Glutamatergic neuron (in vitro differentiated cells): Measurements from ENCODE around the gene CHST15. TPM values are rescaled to one million over a fixed set of nuclear protein-coding genes. Genes with fewer than 3 reads are reported as not detected.

ENCODE experiments used
- DNase-seq: peaks from one replicate; pipeline ENCODE4 v3.0.0; 2022
- H3K27ac Mint-ChIP-seq: one replicate; pipeline ENCODE4 v1.8.0; 2020; ENCODE audit warnings: mild to moderate bottlenecking, mixed read lengths, inconsistent platforms; ENCODE audit not compliant: unreplicated experiment
- H3K27me3 Mint-ChIP-seq: one replicate; pipeline ENCODE4 v1.8.0; 2020; ENCODE audit warnings: mild to moderate bottlenecking, moderate library complexity, mixed read lengths, inconsistent platforms; ENCODE audit not compliant: unreplicated experiment
- H3K36me3 Mint-ChIP-seq: one replicate; pipeline ENCODE4 v1.8.0; 2020; ENCODE audit warnings: mild to moderate bottlenecking, mixed read lengths, inconsistent platforms; ENCODE audit not compliant: unreplicated experiment
- H3K4me1 Mint-ChIP-seq: one replicate; pipeline ENCODE4 v1.8.0; 2020; ENCODE audit warnings: mild to moderate bottlenecking, low read depth, mixed read lengths, inconsistent platforms; ENCODE audit not compliant: unreplicated experiment
- H3K4me3 Mint-ChIP-seq: one replicate; pipeline ENCODE4 v1.8.0; 2020; ENCODE audit warnings: mild to moderate bottlenecking, mixed read lengths, inconsistent platforms; ENCODE audit not compliant: unreplicated experiment
- H3K9me3 Mint-ChIP-seq: one replicate; pipeline ENCODE4 v1.8.0; 2020; ENCODE audit warnings: mild to moderate bottlenecking, moderate library complexity, mixed read lengths, inconsistent platforms; ENCODE audit not compliant: unreplicated experiment
- total RNA-seq: library from RNA; stranded (reverse); fragmentation: NEBNext Ultra II Directional; extraction: Animal tissue kit (Norgen Biotek cat#: 25700); gene quantifications from one replicate; pipeline ENCODE4 v1.2.1, GENCODE V29; 2021; ENCODE audit not compliant: unreplicated experiment
- TF ChIP-seq, protein P1 (sequence below): fragments of 200-600 bp; sonication (generic); IDR thresholded peaks from one replicate; pipeline ENCODE4 v1.5.0; 2021; ENCODE audit not compliant: partially characterized antibody, unreplicated experiment

CHST15 gene
- total RNA-seq, 1 donor from 2014 or later: 2.4 TPM

DNA sequence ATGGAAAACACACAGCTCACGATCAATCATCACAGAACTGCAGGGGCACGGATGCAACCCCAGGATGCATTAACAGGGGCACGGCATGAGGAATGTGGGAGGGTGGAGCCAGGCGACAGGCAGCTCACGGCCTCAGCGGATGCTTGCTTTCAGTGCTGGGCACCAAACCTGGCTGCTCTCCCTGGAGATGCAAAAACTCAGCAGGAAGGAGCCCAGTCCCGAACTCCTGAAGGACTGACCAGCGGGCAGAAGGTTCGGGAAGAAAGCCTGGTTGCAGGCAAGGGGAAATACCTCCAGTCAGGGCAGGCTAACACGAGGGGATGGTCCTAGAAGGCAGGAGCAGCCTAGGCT, 66.8 kb downstream of the CHST15 start:
- DNase-seq: no peak
- TF ChIP-seq, protein P1, sequence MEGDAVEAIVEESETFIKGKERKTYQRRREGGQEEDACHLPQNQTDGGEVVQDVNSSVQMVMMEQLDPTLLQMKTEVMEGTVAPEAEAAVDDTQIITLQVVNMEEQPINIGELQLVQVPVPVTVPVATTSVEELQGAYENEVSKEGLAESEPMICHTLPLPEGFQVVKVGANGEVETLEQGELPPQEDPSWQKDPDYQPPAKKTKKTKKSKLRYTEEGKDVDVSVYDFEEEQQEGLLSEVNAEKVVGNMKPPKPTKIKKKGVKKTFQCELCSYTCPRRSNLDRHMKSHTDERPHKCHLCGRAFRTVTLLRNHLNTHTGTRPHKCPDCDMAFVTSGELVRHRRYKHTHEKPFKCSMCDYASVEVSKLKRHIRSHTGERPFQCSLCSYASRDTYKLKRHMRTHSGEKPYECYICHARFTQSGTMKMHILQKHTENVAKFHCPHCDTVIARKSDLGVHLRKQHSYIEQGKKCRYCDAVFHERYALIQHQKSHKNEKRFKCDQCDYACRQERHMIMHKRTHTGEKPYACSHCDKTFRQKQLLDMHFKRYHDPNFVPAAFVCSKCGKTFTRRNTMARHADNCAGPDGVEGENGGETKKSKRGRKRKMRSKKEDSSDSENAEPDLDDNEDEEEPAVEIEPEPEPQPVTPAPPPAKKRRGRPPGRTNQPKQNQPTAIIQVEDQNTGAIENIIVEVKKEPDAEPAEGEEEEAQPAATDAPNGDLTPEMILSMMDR: no peak

DNA sequence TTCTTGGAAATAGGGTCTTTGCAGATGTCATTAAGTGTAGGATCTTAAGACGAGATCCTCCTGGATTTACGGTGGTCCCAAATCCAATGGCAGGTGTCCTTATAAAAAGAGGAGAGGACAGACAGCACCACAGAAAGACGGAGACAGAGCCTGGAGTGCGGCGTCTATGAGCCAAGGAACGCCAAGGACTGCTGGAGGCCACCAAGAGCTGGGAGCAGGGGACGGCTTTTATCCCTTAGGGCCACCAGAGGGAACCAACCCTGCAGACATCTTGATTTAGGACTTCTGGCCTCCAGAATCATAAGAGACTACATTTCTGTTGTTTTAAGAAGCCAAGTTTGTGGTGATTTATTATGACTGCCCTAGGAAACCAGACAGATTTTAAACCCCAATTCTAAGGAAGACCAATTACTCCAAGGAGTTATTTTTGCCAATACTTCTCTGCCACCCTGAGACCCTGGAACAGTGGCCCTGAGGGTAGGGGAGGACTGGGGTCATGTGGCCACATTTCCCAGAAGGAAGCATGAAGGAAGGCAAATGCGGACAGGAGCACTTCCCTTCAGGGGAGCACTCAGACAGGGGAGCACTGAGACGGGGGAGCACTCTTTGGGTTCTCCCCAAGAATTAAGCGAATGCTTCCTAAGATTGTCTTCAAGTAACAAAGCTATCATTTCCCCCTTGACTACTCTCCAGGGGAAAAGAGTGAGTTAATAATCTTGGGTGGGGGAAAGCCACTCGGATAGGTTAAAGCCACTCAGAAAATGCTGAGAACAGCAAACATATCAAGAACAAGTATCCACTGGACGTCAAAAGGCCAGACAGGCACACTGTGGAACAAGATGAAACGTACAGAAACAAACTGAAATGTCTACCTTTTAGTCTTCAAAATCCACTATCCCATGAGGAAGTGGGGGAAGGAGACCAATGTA, 67.5 kb downstream of the CHST15 start:
- no peak overlapping the region for H3K4me3 Mint-ChIP-seq
- peaks cover 2% of the 10 kb centered on the region for H3K27me3 Mint-ChIP-seq
- no peak for DNase-seq
- TF ChIP-seq, protein P1: no peak
- peaks cover 1% of the 10 kb centered on the region for H3K9me3 Mint-ChIP-seq
- peaks cover 4% of the 10 kb centered on the region for H3K36me3 Mint-ChIP-seq
- no peak overlapping the region for H3K27ac Mint-ChIP-seq
- H3K4me1 Mint-ChIP-seq: peaks cover 14% of the 10 kb centered on the region

More for the DNA sequence above, 66.8 kb downstream of the CHST15 start:
- peaks cover 2% of the 10 kb centered on the region for H3K27me3 Mint-ChIP-seq
- H3K4me3 Mint-ChIP-seq: no peak overlapping the region
- H3K9me3 Mint-ChIP-seq: peaks cover 1% of the 10 kb centered on the region
- no peak overlapping the region for H3K27ac Mint-ChIP-seq
- peaks cover 8% of the 10 kb centered on the region for H3K4me1 Mint-ChIP-seq
- peaks cover 4% of the 10 kb centered on the region for H3K36me3 Mint-ChIP-seq

DNA sequence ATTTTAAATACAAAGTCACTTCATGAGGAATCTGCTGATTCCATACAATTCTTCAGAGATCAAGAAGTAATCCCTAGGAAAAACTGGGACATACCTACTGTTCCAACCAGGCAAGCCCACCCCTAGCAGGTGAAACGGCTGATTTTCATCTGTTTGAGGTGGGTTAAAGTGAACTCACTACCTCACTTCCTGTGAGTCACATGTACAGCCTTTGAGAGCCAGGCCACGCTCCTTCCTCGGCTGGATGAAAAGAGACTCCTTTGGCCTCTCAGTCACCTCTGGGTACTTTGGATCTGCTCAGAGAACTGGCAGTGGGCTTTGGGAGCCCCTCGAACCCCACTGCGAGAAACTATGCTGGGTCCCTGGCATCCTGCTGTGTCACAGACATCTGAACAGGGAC, 68.2 kb downstream of the CHST15 start:
- Mint-ChIP-seq H3K4me1 (peaks cover 15% of the 10 kb centered on the region), H3K36me3 (peaks cover 4% of the 10 kb centered on the region), H3K27me3 (peaks cover 2% of the 10 kb centered on the region), H3K9me3 (peaks cover 1% of the 10 kb centered on the region), H3K4me3 (no peak overlapping the region), H3K27ac (no peak overlapping the region)
- DNase-seq: no peak
- TF ChIP-seq, protein P1: no peak

DNA sequence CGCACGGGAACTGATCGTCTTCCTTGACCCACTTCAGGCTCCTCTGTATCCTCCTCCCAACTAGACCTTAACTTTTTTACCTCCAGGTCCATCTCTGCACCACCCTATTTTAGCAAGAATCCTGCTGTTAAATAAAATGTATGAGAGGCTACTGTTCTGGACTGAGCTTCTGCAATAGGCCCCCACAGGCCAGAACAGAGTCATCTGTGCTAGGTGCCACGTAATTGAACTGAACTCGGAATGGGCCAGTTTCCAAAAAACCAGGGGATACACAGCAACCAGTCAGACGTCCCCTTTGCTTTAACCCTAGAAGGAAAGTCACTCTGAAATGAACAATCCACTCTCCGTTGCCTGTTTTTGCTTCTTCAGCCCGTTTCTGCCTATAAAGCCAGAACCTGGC, 71.3 kb downstream of the CHST15 start:
- H3K27me3 Mint-ChIP-seq: peaks cover 6% of the 10 kb centered on the region
- no peak for DNase-seq
- TF ChIP-seq, protein P1: no peak
- peaks cover 17% of the 10 kb centered on the region for H3K4me1 Mint-ChIP-seq
- peaks cover 1% of the 10 kb centered on the region for H3K9me3 Mint-ChIP-seq
- H3K36me3 Mint-ChIP-seq: peaks cover 4% of the 10 kb centered on the region
- H3K4me3 Mint-ChIP-seq: no peak overlapping the region
- H3K27ac Mint-ChIP-seq: no peak overlapping the region

DNA sequence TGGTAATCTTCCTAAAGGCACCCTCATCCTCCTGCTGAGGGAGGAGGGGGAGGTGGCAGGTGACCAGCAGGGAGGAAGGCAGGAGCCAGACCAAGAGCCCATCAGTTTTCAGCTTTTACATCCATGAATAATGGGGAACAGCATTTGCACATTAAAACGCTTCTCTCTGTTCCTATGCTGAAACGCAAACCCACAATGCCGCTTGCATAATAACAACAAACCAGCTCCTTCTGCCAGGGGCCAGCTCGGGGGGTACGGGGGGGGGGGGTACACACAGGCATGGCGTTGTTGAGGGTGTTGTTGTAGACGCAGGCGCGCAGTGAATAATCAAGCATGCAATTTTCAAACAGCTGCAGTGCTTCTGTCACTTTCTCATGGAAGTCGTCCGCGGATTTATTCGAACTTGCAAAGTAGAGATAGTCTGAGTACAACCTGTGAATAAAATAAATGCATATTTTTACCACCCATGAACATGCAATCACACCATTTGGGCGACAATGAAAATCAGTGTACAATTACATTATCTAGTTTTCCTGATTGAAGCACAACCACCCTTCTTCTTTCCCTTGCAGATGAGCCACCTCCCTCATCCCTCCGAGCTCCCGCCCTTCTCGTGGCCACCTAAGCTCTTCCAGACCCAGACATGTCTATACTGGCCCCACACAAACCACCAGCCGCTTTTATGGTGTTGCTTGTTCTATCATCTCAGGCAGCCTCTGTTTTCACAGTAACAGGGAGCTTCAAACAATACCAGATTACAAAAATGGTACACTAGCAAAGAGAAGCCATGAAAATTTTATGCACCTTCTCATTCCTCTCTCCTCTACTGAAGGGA, 72.2 kb downstream of the CHST15 start:
- Mint-ChIP-seq H3K9me3 (peaks cover 1% of the 10 kb centered on the region), H3K4me3 (peak overlapping the region; percentile 67), H3K27ac (peak overlapping the region; percentile 5), H3K4me1 (peaks cover 24% of the 10 kb centered on the region), H3K27me3 (peaks cover 6% of the 10 kb centered on the region), H3K36me3 (peaks cover under 1% of the 10 kb centered on the region)
- no peak for DNase-seq
- TF ChIP-seq, protein P1: no peak
